Urothelium cell line (cell line): ENCODE data around the gene CYB561.
"Not testable (repeated sequence)": the region's sequence is repeated elsewhere in the genome, so short reads cannot be mapped to it uniquely, and the experiment has no call there.

Experiments
- DNase-seq: peaks from one replicate; pipeline ENCODE4 v3.0.0; 2011; ENCODE audit warnings: low spot score, mixed read lengths
- FAIRE-seq: peaks from 2 replicates; lab custom pipeline; 2011; peaks lifted over from hg19 to GRCh38; lab: Jason Lieb, UNC

Gene CYB561

DNA sequence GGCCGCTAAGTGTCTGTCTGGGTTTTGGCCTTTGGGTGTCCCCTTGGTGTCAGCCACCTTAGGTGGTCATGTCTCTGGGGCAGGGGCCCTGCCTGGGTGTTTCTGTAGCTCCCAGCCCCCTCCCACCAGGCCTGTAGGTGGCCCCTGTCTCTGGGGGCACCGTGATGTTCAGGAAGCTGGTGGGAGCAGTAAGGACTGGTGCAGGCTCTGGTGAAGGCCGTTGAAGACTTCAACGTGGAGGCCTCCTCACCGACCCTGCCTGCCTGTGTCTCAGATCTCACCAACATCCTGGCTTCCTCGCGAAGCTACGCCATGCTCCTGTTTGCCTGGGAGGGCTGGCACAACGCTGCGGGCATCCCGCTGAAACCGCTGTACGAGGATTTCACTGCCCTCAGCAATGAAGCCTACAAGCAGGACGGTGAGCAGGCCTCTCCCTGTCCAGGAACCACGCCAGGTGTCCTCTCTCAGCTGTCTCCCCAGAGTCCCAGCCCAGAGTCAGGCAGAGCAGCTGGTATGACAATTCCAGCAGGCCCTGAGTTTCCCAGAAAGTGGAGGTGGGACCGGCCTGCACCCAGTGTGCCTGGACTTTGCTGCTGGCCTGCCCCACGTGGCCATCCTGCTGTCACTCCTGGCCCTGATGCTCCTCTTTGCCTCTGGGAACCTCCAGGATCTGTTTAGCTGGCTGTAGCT, 33.5 kb upstream of the CYB561 start:
- DNase-seq (no peak), FAIRE-seq (no peak)

DNA sequence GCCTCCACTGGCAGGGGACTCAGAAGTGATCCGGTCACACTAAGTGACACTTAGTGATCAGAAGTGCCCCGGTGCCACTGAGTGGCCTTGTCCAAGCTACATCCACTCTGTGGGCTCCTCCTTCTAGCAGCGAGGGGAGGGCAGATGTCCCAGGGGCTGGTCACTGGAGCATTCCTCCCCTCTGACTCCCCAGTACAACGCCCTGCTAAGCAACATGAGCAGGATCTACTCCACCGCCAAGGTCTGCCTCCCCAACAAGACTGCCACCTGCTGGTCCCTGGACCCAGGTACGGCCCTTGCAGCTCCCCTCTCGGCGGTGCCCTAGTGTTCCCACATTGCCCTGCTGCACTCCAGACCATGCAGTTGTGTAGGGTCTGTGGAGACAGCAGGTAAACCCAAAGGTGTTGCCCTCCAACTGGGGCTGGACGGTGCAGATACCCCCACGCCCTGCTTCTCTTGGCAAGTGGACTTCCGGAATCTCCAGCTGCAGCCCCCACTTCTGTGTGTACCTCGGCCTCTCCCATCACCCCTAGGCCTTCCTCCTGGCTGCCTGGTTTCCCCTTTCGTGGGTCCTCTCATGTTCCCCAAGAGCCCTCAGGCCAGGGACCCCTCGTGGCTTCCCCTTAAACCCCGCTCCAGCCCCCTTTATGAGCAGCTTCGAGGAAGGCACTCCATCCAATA, 32.8 kb upstream of the CYB561 start:
- FAIRE-seq (peak; percentile 92), DNase-seq (peak; percentile 94)

DNA sequence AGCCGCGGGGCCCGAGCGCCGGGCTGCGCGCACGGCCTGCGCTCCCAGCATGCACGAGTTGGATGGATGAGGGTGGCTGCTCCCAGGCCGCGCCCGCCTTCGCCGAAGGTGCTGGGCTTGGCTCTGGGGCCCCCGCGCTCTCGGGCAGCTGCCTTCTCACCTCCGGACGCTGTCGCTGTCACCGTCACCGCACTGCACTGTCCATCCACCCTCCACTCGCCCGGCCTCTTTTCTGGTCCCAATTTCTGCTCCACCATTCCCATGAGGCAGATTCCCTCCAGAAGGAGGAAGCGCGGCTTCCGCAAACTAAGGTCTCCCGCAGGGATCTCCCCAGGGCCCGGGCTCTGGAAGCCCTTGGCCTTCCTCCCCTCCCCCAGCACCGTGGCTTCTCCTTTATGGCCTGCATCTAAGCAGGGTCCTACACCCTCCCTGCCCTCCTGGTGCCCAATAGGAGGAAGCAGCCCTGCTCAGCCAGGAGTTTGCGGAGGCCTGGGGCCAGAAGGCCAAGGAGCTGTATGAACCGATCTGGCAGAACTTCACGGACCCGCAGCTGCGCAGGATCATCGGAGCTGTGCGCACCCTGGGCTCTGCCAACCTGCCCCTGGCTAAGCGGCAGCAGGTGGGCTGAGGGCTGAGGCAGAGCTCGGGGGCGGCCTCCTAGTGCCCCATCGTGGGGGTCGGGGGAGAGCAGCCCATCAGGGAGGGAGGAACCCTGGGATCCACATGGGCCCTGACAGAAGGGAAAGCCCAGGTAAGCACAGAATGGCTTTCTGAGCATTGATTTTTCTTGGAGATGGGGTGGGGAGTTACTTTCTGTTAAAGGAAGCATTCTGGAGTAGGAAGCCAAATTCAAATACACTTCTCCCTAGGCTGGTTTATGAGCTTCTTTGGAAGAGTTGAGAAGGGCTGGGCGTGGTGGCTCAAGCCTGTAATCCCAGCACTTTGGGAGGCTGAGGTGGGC, 31.7 kb upstream of the CYB561 start:
- FAIRE-seq, result no peak
- DNase-seq, result no peak

DNA sequence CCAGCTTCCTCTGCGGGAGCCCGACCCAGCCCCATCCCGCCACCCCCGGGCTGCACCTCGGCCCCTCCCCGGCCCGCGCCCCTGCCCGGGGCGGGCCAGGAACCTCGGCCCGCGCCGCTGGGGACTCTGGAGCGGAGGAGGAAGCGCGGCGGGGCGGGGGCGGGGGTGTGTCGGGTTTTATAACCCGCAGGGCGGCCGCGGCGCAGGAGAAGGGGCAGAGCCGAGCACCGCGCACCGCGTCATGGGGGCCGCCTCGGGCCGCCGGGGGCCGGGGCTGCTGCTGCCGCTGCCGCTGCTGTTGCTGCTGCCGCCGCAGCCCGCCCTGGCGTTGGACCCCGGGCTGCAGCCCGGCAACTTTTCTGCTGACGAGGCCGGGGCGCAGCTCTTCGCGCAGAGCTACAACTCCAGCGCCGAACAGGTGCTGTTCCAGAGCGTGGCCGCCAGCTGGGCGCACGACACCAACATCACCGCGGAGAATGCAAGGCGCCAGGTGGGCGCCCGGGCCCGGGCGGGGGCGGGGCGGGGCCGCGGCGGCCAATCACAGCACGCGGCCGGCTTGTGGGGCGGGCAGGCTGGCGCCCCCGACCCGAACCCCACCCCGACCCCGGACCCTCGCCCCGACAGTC, 30.9 kb upstream of the CYB561 start, which contains the start of gene ACE:
Gene ACE, plus strand, starts transcription at position 208 of the 626 bp plus-strand sequence. Its CDS starts 34 bp downstream, at position 242.
- FAIRE-seq (no peak), DNase-seq (peak; percentile 72)

DNA sequence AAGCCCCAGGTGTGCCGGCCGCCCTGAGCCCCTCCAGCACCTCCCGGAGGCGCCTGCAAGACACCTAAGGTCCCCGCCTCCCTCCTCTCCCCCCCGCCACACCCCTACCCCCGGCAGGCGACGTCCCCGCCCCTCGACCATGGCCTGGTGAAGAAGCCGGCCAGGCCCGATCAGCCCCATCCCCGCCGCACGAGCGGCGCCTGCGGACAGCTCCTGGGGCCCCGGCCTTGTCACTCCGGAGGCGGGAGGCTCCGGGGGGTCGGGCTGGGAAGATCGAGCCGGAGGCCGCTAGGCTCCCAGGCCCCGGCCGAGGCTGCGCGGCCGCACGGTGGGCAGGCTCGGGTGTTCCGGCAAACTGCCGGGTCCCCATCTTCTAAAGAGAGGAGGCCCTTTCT, 30.4 kb upstream of the CYB561 start:
- no peak for FAIRE-seq

DNA sequence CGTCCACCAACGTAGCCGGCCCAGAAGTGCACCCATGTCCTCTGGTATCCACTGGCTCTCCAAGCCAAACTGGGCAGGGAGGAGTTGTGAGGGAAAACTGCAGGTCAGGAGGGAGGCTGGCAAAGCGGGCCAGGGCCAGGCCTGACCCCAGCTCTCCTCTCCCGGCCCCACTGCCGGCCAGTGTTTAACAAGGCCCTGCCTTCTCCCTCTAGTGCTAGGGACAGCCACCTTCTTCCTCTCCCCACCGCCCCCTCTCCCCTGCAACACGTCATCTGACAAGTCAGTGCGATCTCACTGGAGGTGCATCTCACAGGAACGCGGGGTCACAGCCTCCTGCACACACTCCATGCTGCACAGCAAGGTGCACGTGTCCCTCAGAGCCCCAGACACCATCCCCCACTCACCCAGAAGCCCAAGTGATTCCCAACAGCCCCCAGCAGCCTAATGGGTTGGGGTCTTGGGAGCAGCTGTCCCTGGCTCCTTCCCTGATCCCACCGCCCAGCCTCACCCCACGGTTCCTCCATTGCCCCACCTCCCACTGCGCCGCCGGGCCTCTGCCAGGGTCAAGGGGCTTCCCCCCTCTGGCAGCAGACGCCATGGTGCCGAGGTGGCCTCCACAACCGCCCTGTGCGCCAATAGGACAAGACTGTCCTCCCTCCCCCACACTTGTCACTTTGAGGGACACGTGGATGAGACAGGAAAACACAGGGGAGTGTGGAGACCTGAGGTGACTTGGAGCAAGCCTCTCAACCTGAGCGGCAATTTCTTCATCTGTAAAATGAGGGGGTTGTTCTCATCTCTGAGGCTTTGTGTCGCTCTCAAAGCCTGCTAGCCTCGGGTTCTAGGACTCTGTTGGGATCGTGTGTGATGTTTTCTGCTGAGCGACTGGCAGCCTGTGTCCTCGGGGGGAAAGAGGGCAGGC, 29.6 kb upstream of the CYB561 start:
- FAIRE-seq (no peak), DNase-seq (no peak)

More for the DNA sequence above, 30.4 kb upstream of the CYB561 start:
- DNase-seq, result no peak

DNA sequence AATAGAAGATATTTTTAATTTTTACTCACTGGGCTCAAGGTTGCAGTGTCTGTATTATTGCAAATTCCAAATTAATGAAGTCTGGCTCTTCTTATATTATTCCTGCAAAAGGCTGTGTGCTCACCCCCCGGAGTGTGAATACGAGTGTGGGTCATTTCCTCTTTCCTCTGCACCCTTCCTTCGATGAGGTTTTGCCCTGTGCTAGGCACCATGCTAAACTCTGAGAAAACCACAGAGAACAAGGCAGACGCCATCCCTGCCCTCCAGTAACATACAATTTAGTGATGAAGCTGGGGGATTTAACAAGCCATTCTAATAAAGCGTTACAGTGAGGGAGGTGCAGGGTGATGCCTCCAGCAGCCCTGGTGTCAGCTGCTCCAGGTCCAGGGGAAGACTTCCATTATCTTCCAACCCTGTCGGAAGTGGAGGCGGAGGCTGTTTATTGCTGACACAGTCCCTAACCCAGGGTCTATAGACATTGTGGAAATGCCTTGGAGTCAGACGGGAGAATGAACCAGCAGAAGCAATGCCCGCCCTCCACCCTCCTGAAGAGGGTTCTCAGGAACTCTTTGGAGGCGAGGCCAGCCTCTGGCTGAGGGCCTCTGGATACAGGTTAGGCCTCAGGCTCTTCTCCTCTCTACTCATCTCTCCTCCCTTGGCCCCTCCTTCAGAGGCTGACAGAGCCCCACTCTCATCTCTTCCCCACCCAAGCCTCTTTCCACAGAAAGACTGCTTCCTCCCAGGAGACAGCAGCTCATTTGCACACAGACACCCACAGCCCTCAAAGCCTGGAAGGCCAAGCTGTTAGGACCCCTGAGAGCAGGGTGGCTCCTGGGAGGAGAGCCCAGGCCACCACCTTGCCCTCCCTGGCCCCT, 28.7 kb upstream of the CYB561 start:
- no peak for DNase-seq
- FAIRE-seq, result no peak

DNA sequence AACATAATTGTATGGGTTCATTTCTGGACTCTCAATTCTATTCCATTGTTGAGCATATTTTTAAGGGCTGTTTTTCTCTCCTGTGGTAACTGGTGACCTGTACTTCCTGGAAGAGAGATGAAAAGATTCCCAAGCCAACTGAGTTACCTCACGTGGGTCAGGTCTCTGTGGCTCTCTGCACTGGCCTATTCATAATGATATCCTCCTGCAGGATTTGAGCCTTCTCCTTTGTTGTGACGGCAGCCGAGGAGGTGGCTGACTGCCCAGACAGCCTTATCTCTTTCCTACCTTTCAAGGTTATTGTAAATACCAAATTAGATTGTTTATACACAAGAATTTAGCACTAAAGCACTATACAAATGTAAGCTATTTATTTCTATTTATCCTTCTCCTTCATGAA, 28.1 kb upstream of the CYB561 start:
- no peak for FAIRE-seq
- no peak for DNase-seq

DNA sequence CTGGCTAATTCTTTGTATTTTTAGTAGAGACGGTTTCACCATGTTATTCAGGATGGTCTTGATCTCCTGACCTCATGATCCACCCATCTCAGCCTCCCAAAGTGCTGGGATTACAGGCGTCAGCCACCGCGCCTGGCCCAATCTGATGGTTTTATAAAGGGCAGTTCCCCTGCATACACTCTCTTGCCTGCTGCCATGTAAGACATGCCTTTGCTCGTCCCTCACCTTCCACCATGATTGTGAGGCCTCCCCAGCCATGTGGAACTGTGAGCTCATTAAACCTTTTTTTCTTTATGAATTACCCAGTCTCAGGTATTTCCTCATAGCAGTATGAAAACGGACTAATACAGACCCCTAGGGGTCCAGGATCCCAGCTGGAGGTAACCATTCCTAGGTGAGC, 22.0 kb upstream of the CYB561 start:
- DNase-seq, FAIRE-seq: not testable (repeated sequence)

DNA sequence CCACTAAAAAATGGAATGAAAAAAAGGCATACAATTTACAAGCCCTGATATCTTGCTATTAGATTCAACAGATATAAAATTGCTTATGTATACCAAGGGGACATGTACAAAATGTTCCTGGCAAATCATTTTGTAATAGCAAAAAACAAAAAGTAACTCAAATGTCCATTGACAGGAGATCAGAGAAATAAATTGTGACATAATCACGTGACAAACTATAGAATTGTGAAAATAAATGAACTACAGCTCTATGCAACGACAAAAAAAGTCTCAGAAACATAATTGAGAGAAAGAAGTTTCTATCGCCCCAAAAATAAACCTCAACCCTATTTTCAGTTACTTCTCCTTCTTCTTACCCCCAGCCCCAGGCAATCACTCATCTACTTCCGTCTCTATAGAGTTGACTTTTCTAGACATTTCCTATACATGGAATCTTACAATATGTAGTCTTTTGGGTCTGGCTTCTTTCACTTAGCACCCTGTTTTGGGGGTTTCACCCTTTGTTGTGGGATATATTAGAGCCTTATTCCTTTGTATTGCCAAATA, 18.7 kb upstream of the CYB561 start:
- FAIRE-seq (no peak), DNase-seq (no peak)

DNA sequence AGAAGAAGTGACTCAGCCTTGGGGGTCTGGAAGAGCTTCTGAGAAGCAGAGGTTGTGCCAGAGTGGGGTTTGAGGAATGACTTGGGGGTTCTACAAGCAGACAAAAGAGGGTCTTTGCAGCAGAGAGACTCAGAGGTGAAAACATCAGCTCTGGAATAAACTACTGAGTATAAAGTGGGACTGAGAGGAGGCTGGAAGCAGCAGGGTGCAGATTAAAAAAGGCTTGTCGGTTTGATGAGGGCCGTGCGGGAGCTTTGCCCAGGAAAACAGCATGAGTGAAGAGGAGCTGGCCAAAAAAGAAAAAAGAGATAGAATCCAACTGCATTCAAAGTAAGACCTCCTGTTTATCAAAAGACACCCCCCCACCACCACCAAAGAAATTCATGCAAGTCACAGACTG, 17.7 kb upstream of the CYB561 start:
- FAIRE-seq (no peak), DNase-seq (no peak)

DNA sequence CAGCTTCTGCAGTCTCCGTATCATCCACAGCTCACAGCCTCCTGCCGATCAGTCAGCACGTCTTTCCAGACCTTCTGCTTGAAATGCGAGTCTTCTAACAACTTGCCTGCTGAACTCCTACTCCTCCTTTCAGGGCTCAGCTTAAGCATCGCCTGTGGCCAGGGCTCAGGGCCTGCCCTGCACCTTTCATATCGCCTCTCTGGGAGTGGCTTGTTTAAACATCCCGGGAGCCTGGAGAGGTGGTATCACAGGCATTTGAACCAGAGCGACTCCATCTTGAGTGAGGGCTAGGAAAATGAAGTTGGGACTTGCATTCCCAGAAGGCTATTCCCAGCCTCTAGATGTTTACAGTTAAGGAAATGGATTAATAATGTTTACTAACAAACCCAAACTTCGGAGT, 13.9 kb upstream of the CYB561 start:
- DNase-seq, result no peak
- no peak for FAIRE-seq

DNA sequence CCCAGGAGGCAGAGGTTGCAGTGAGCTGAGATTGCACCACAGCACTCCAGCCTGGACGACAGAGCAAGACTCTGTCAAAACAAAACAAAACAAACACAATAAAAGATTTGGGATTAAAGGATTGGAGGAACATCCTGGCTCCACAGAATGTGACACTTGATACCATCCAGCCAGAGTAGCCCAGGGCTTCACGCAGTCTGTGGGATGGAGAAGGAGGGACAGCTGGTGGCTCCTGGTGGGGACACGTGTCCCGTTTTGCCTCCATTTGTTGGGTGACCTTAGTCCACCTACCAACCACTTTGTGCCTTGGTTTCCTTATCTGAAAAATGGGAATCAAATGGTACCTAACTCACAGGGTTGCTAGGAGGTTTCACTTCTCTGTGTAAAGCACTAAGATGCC, 12.4 kb upstream of the CYB561 start:
- FAIRE-seq, result peak; percentile 30
- DNase-seq, result no peak

DNA sequence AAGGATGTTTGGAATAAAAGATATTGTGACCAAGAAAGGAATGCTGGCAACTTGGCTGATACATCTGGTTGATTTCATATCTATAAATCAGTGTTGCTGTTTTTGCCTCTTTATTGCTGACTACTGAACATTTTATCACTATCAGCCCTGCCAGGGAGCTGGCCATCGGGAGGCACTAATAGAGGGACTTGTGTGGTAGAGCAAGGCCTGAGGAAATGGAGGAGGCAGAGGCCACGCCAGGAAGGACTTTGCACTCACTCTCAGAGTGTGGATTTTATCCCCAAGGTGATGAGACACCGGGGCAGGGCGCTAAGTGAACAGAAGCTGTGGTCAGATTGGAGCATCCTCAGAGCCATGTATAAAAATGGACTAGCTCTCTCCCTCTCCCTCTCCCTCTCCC, 9.3 kb upstream of the CYB561 start:
- DNase-seq, result no peak
- FAIRE-seq, result no peak

DNA sequence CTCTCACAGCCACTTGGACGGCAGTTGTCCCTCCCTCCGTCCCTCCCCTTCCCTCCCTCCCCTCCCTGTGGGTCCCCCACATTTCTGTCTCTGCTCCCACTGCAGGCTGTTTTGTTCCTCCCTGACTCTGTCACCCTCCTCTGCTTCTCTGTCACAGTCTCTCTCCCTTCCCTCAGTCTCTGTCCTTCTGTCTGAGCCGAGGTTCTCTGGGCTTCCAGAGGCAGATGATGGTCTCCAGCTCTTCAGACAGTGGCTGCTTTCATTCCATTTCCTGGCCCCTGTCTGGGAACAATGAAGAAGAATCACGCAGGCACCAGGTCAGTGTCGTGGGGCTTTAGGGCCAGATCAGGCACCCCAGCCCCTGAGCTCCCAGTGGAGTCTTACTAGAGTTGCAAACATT, 8.8 kb upstream of the CYB561 start:
- DNase-seq (no peak), FAIRE-seq (no peak)

DNA sequence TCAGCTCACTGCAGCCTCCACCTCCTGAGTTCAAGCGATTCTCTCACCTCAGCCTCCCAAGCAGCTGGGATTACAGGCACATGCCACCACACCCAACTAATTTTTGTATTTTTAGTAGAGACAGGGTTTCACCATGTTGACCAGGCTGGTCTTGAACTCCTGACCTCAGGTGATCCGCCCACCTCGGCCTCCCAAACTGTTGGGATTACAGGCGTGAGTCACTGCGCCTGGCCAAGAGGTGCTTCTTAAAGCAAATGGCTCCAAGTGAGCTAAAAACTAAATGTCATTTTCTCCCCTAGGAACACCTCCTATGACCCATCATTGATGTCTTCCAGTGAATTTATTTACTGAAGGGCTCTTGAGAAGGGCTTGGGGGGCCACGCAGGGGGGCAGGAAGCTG, 8.3 kb upstream of the CYB561 start:
- DNase-seq, FAIRE-seq: not testable (repeated sequence)

DNA sequence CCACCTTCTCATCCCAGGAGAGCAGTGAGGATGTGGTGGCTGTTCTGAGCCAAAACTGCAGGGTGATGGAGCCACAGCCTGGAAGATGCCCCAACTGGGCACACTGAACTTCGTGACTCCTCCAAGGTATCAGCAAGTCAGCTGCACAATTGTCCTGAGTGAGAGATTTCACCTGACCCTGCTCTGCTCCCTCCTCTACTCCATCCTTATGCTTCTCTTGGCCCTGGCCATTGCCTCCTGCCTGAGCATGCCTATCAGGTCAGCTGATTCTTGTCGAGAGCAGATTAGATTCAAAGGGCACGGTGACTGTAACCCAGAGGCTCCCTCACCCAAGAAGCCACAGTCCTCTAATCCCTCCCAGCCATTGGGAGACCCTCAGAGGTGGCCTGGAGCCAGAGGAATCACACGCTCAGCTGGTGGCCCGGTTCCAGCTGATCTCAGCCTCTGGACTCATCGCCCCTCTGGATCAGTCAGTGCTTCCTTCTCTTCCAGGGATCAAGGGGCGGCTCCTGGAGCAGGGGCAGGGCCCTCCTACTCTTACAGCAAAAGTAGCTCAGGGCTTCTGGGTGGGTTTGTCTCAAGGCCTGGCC, 7.0 kb upstream of the CYB561 start:
- DNase-seq (no peak), FAIRE-seq (peak; percentile 61)
